Right atrium auricular region (tissue), 2 donors: ENCODE data around the gene DMGDH. TPM values are rescaled to one million over a fixed set of nuclear protein-coding genes. Genes with fewer than 3 reads are reported as not detected.

Experiments used
- DNase-seq: peaks from one replicate; pipeline ENCODE4 v3.0.0-alpha.2; 2019; ENCODE audit warnings: low spot score
- H3K27ac ChIP-seq, 2 donors: fragments of 200-600 bp; sonication (generic); 1 replicate in 1 of 2; 2 replicates in 1 of 2; pipeline ENCODE4 v1.5.1; 2016 to 2019
- H3K27me3 ChIP-seq, 2 donors: fragments of 200-600 bp; sonication (generic); one replicate each; pipeline versions ENCODE4 v1.5.1 to v1.6.0; 2017 to 2019
- H3K36me3 ChIP-seq: fragments of 200-600 bp; sonication (generic); one replicate; pipeline ENCODE4 v1.5.1; 2016
- H3K4me1 ChIP-seq, 2 donors: fragments of 200-600 bp; sonication (generic); one replicate each; pipeline versions ENCODE4 v1.5.1 to v1.6.0; 2017 to 2019
- H3K4me3 ChIP-seq, 2 donors: fragments of 200-600 bp; sonication (generic); 1 replicate in 1 of 2; 2 replicates in 1 of 2; pipeline ENCODE4 v1.5.1; 2017 to 2019; ENCODE audit warnings: mild to moderate bottlenecking in 1 of 2, moderate library complexity in 1 of 2
- H3K9me3 ChIP-seq, 2 donors: fragments of 200-600 bp; sonication (generic); one replicate each; pipeline ENCODE4 v1.5.1; 2019
- CTCF ChIP-seq, 2 donors: fragments of 200-600 bp; sonication (generic); IDR thresholded peaks; one replicate each; pipeline ENCODE4 v1.5.1; 2019; ENCODE audit warnings: antibody characterized with exemption in 2 of 2
- total RNA-seq, 2 donors: library from RNA; depleted of rRNA; stranded (reverse); fragments of >200 nt; gene quantifications; one replicate each; pipeline ENCODE4 v1.1.0, GENCODE V29; 2016

DMGDH gene
- total RNA-seq, 2 donors from 2014 or later, result 1.3 to 4.0 TPM

GRCh38 chr5:79030663-79031484, 38.6 kb downstream of the DMGDH start:
- no peaks in the 10 kb centered on the region for H3K27me3 ChIP-seq
- no peak for DNase-seq

GRCh38 chr5:79025054-79025472, 44.4 kb downstream of the DMGDH start:
- Histone ChIP-seq H3K27ac (no peak overlapping the region), H3K4me1 (peaks cover 0 to 6% of the 10 kb centered on the region in 2 donors), H3K9me3 (no peaks in the 10 kb centered on the region), H3K27me3 (no peaks in the 10 kb centered on the region), H3K4me3 (peak overlapping the region; percentile 23 to 36), H3K36me3 (no peaks in the 10 kb centered on the region)
- DNase-seq, result no peak
- TF ChIP-seq CTCF (IDR thresholded peaks at IDR 0.05), result peak; percentile 86 to 97

More at GRCh38 chr5:79030663-79031484, 38.6 kb downstream of the DMGDH start:
- no peaks in the 10 kb centered on the region for H3K4me1 ChIP-seq
- H3K4me3 ChIP-seq, result no peak overlapping the region
- no peaks in the 10 kb centered on the region for H3K36me3 ChIP-seq
- no peak overlapping the region for H3K27ac ChIP-seq
- no peaks in the 10 kb centered on the region for H3K9me3 ChIP-seq
- TF ChIP-seq CTCF (IDR thresholded peaks at IDR 0.05), result no peak

GRCh38 chr5:79023947-79024346, 45.5 kb downstream of the DMGDH start:
- no peak overlapping the region for H3K27ac ChIP-seq
- H3K9me3 ChIP-seq, result no peaks in the 10 kb centered on the region
- no peak overlapping the region for H3K4me3 ChIP-seq
- no peak for TF ChIP-seq CTCF (IDR thresholded peaks at IDR 0.05)
- DNase-seq, result no peak
- no peaks in the 10 kb centered on the region for H3K36me3 ChIP-seq
- no peaks in the 10 kb centered on the region for H3K27me3 ChIP-seq
- H3K4me1 ChIP-seq, result peaks cover 0 to 6% of the 10 kb centered on the region in 2 donors

- H3K4me1 ChIP-seq, result peaks cover 0 to 6% of the 10 kb centered on the region in 2 donors
- no peak for TF ChIP-seq CTCF (IDR thresholded peaks at IDR 0.05)
- no peak overlapping the region for H3K27ac ChIP-seq
Measured at GRCh38 chr5:79023348-79023747, 46.1 kb downstream of the DMGDH start.

GRCh38 chr5:79022771-79023170, 46.7 kb downstream of the DMGDH start:
- H3K4me3 ChIP-seq, result no peak overlapping the region
- no peak for DNase-seq

More at GRCh38 chr5:79023348-79023747, 46.1 kb downstream of the DMGDH start:
- no peaks in the 10 kb centered on the region for H3K9me3 ChIP-seq
- H3K4me3 ChIP-seq, result no peak overlapping the region
- no peak for DNase-seq
- H3K27me3 ChIP-seq, result no peaks in the 10 kb centered on the region
- H3K36me3 ChIP-seq, result no peaks in the 10 kb centered on the region

More at GRCh38 chr5:79022771-79023170, 46.7 kb downstream of the DMGDH start:
- Histone ChIP-seq H3K36me3 (no peaks in the 10 kb centered on the region), H3K27ac (no peak overlapping the region), H3K9me3 (no peaks in the 10 kb centered on the region), H3K27me3 (no peaks in the 10 kb centered on the region), H3K4me1 (peaks cover 0 to 6% of the 10 kb centered on the region in 2 donors)
- no peak for TF ChIP-seq CTCF (IDR thresholded peaks at IDR 0.05)
